Kidney (tissue), 14 donors: ENCODE results near the gene CDK11A. TPM values are rescaled to one million over a fixed set of nuclear protein-coding genes. Genes with fewer than 3 reads are reported as not detected.

Experiments
- DNase-seq, 5 donors: peaks; one replicate each; pipeline ENCODE4 v3.0.0-alpha.2; 2013 to 2020
- FAIRE-seq: peaks from 2 replicates; lab custom pipeline; 2012; peaks lifted over from hg19 to GRCh38; lab: Jason Lieb, UNC
- H3K27ac ChIP-seq, 2 donors: one replicate each; pipeline ENCODE4 v1.7.0; 2013; ENCODE audit warnings: low read depth in 2 of 2, low read length in 2 of 2, inconsistent platforms in 1 of 2
- H3K27me3 ChIP-seq: one replicate; pipeline ENCODE4 v1.7.1; 2013; ENCODE audit warnings: low read length, inconsistent platforms; ENCODE audit not compliant: control insufficient read depth, insufficient read depth
- H3K36me3 ChIP-seq, 3 donors: one replicate each; pipeline versions ENCODE4 v1.7.0 to v1.7.1; 2013; ENCODE audit warnings: low read length in 3 of 3, control low read depth in 1 of 3, inconsistent platforms in 1 of 3; ENCODE audit not compliant: insufficient read depth in 3 of 3, control insufficient read depth in 2 of 3
- H3K4me1 ChIP-seq, 3 donors: one replicate each; pipeline versions ENCODE4 v1.7.0 to v1.7.1; 2013; ENCODE audit warnings: low read length in 3 of 3, inconsistent platforms in 1 of 3, low read depth in 1 of 3; ENCODE audit not compliant: control insufficient read depth in 2 of 3, insufficient read depth in 2 of 3
- H3K4me3 ChIP-seq, 3 donors: one replicate each; pipeline versions ENCODE4 v1.7.0 to v1.8.1; 2013; ENCODE audit warnings: low read length in 3 of 3, control low read depth in 1 of 3, inconsistent platforms in 1 of 3
- H3K9ac ChIP-seq, 3 donors: one replicate each; pipeline versions ENCODE4 v1.7.0 to v1.7.1; 2013; ENCODE audit warnings: low read length in 3 of 3, control low read depth in 1 of 3, inconsistent platforms in 1 of 3
- H3K9me3 ChIP-seq, 3 donors: one replicate each; pipeline versions ENCODE4 v1.7.0 to v1.7.1; 2013; ENCODE audit warnings: low read length in 3 of 3, control low read depth in 1 of 3, inconsistent platforms in 1 of 3; ENCODE audit not compliant: control insufficient read depth in 2 of 3, insufficient read depth in 1 of 3
- CTCF ChIP-seq: IDR thresholded peaks from 3 replicates; pipeline ENCODE4 v1.5.1; 2012; ENCODE audit warnings: mild to moderate bottlenecking, moderate library complexity, borderline replicate concordance; ENCODE audit not compliant: insufficient read depth; ENCODE audit errors: extremely low read depth
- intact Hi-C: fragments of 100-400 bp; cut with DNase I; formaldehyde crosslinking; loops from one replicate; pipeline ENCODE4 v1.11.1; 2022
- polyA plus RNA-seq: library from polyadenylated mRNA; stranded (reverse); fragments of 350-450 nt; fragmentation: Illumina TruSeq; extraction: RNeasy Lipid Tissue Mini Kit (QIAGEN cat#74804); gene quantifications from one replicate; pipeline ENCODE4 v1.2.3, GENCODE V29; 2014; ENCODE audit warnings: low read depth, low replicate concordance; ENCODE audit not compliant: insufficient read depth
- total RNA-seq: library from RNA; stranded (reverse); fragmentation: NEBNext Ultra II Directional; extraction: Animal tissue kit (Norgen Biotek cat#: 25700); gene quantifications from one replicate; pipeline ENCODE4 v1.2.1, GENCODE V29; 2021
- donor health status: control.
- donor health status: control.
- donor health status: control.
- donor health status: control.
- donor health status: control.
- donor health status: DM: yes; HTN: yes; CAD: no.
- donor health status: Normal renal cell carcinoma (clear cell type).

The CDK11A gene
- total and polyA plus RNA-seq, 2 donors from 2014 or later = 21.5 to 37.3 TPM

- peaks cover 3 to 26% (median 8%) of the 10 kb centered on the region in 3 donors for H3K36me3 ChIP-seq
- no peak overlapping the region for H3K27ac ChIP-seq
- DNase-seq = peak in 1 of 5 donors; percentile 75
- intact Hi-C loops = no loop called here
- TF ChIP-seq CTCF = no peak
- H3K4me1 ChIP-seq = no peaks in the 10 kb centered on the region
- no peaks in the 10 kb centered on the region for H3K9me3 ChIP-seq
- no peak overlapping the region for H3K9ac ChIP-seq
- H3K4me3 ChIP-seq = no peak overlapping the region
- FAIRE-seq = no peak
- H3K27me3 ChIP-seq = no peaks in the 10 kb centered on the region
Measured at GRCh38 chr1:1669468-1670440, 54.4 kb downstream of the CDK11A start.

GRCh38 chr1:1666526-1666925, 57.6 kb downstream of the CDK11A start:
- FAIRE-seq (no peak), DNase-seq (peak in 1 of 5 donors; percentile 63)
- Histone ChIP-seq H3K4me3 (no peak overlapping the region), H3K9me3 (no peaks in the 10 kb centered on the region), H3K9ac (no peak overlapping the region), H3K27me3 (no peaks in the 10 kb centered on the region), H3K36me3 (peaks cover 3 to 23% (median 6%) of the 10 kb centered on the region in 3 donors), H3K27ac (no peak overlapping the region), H3K4me1 (no peaks in the 10 kb centered on the region)
- intact Hi-C loops = no loop called here
- TF ChIP-seq CTCF = no peak

GRCh38 chr1:1665815-1666251, 58.3 kb downstream of the CDK11A start:
- H3K9ac ChIP-seq = no peak overlapping the region
- H3K36me3 ChIP-seq = peaks cover 0 to 16% (median 6%) of the 10 kb centered on the region in 3 donors
- DNase-seq (peak in 1 of 5 donors; percentile 64), FAIRE-seq (no peak)
- no peaks in the 10 kb centered on the region for H3K9me3 ChIP-seq
- intact Hi-C loops = no loop called here
- H3K4me3 ChIP-seq = no peak overlapping the region
- no peaks in the 10 kb centered on the region for H3K4me1 ChIP-seq
- H3K27me3 ChIP-seq = no peaks in the 10 kb centered on the region
- no peak for TF ChIP-seq CTCF
- no peak overlapping the region for H3K27ac ChIP-seq
